GM18951 (cell line): ENCODE measurements around the gene GATA3.
A peak's percentile ranks its signal among the peaks of the same experiment; 100 is the strongest.

ENCODE experiments used
- POLR2A ChIP-seq: IDR thresholded peaks from 4 replicates; pipeline ENCODE4 v1.6.1; 2011; ENCODE audit warnings: mild to moderate bottlenecking; ENCODE audit not compliant: insufficient read length, insufficient read depth; ENCODE audit errors: extremely low read depth
- in situ Hi-C: fragments of 300-500 bp; cut with MboI; formaldehyde crosslinking; loops from one replicate; pipeline ENCODE4 v1.12.0; 2022; ENCODE audit warnings: low sequenced_read_pairs, mixed read lengths, inconsistent platforms; ENCODE audit not compliant: unreplicated experiment

The GATA3 gene

DNA sequence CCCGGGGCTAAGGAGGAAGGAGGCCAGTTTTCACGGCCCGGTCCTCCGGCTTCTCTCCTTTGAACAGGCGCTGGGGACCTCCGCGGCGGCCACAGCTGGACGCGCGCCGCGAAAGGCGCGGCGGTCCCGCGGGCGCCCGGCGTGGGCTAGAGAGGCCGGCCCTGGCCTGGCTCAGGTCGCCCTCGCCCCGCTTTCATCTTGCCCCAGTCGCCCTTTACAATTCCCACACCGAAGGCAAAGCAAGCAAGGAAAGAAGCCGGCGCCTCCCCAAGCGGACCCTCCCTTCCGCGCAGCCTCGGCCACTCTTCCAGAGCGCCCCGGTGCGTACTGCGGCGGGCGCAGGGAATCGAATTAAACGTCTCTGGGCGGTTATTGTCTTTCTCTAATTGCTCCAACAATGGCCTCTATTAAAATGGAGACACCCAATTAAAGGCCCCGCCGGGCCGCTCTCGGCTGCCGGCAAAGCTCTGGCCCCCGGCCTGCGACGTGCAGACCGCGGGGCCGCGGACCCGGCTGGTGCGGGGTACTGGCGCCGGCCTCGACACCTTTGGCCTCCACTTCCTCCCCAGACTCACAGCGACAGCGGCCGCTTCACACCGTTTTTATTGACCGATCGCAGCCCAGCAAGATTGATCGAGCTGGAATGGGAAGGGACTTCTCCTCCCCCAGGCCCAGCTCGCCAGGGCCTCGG lies 4.5 kb upstream of the GATA3 start:
- TF ChIP-seq POLR2A = no peak

DNA sequence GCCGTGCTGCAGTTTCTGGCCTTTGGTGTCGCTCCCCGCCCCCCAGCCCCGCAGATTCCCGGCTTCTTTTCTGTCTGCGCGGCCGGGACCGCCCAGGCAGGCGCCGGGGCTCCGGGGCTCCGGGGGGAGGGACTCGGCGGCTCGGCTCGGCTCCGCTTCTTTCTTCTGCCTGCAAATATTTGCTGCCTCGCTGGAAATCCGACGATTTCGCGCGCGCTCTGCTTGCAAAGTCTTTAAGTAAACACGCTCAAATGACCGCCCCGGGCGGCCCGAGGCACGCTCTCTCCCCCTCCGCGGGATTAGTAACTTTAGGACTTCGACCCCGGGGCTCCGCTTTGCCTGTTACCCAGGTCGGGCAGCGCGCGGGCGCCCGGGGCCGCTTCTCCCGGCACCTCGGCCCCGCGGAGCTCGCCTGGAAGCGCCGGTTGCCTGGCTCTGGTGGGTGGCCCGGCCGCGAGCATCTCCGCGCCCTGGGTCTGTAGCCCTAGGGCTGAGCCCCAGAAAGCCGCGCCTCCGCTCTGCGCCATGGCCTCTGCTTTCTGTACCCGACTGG lies 3.9 kb upstream of the GATA3 start:
- in situ Hi-C loops = no loop called here

More for the DNA sequence above, 4.5 kb upstream of the GATA3 start:
- in situ Hi-C loops = loop anchor here (25.0 kb wide), 2 partner anchors 1162 to 1262 kb away; no protein-coding TSS in a partner anchor

DNA sequence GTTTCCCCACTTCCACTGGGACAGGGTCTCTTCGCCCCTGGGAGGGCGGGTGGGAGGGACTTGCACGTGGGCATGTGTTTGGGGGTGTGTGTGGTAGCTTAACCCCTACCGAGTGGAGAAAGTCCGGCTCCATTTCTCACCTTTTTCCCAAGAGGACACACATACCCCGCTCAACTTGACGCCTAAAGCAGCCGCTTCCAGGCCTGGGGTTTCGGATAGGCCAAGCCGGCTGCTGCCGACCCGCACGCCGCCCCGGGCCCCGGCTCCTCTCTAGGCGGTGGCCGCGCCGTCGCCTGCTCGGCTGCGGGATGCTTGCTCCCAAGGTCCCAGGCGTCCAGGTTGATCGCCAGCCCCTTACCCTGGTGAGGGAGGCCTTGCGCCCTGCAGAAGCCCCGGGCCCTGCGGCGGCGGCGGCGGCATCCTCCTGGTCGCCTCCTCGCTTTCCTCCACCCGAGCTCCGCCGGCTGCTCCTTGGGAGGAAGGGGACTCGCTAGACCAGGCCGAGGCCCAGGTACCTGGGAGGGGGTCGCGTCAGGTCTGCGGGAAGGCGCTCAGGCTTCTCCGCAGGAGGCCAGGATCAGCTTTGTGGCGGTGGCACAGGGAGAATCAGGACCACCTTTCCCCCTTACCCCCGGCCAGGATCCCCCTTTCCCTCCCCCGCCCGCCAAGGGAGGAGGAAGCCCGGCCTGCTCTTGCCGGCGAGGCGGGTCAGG lies 3.2 kb upstream of the GATA3 start:
- in situ Hi-C loops = no loop called here
- no peak for TF ChIP-seq POLR2A

More for the DNA sequence above, 3.9 kb upstream of the GATA3 start:
- no peak for TF ChIP-seq POLR2A

DNA sequence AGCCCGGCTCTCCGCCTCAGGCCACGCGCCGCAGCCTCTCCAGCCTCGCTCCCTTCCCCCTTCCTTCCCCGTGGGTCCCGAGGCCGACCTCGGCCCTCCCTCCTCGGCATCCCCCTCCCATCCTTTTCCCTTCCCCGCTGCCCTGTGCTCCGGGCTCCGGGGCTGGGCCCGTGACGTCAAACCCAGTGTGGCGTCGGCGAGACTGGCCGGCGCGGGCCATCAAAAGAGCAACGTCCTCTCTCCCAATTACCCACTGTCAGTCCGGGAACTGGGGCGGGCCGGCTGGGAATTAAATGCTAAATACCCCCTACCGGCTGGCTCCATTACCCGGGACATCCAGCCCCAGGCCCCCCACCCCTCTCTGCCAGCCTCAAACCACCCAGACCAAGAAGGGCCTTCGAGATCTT lies 2.6 kb upstream of the GATA3 start:
- in situ Hi-C loops = no loop called here
- no peak for TF ChIP-seq POLR2A

DNA sequence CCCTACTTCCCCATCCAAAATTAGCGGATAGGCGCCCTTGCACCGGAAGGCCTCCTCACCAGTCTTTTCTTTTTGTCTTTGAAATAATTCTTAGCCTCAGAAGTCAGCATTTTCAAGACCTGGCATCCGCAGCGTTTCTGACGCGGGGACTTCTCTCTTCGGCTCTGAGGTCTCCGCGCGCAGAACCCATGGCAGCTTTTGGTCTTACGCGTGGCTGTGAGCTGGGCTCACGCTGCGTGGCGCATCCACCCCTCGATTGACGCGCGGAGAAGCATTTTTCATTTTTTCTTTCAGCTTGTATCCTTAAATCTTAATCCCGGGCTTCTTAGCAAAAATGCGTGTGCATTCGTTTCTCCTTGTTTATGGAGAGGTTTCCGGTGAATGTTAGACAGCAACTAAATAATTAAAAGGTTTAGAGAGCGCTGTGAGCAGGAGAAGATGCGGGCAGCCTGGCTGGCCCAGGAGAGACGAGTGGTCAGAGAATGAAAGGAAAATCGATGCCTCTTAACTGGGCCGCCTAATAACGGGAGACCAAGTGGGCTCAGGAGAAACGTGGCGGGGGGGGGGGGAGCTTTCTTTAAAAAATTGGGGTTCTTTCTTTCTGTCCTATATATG lies 2.0 kb upstream of the GATA3 start:
- in situ Hi-C loops = no loop called here
- no peak for TF ChIP-seq POLR2A

DNA sequence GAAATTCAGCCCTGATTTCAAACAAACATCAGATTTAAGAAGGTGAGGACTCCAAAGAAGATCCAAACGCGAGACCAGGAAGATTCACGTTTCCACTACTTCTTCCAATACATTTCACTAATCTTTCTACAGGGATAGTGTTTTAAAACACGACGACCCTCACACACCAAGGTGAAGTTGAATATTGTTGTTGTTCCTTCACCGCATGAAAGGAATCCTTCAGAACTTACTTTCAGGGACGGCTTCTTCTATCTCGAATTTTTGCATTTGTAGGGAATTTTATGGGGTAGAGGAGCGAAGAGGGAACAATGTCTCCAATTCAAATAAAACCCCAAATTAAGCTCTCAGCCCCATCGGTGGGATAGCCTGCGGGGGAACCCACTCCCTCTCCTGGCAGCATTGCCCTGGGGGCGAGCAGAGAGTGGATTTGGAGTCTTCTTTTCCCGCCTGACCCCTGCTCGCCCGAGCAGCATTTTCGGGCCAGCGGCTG lies 1.5 kb upstream of the GATA3 start:
- in situ Hi-C loops = no loop called here
- no peak for TF ChIP-seq POLR2A

DNA sequence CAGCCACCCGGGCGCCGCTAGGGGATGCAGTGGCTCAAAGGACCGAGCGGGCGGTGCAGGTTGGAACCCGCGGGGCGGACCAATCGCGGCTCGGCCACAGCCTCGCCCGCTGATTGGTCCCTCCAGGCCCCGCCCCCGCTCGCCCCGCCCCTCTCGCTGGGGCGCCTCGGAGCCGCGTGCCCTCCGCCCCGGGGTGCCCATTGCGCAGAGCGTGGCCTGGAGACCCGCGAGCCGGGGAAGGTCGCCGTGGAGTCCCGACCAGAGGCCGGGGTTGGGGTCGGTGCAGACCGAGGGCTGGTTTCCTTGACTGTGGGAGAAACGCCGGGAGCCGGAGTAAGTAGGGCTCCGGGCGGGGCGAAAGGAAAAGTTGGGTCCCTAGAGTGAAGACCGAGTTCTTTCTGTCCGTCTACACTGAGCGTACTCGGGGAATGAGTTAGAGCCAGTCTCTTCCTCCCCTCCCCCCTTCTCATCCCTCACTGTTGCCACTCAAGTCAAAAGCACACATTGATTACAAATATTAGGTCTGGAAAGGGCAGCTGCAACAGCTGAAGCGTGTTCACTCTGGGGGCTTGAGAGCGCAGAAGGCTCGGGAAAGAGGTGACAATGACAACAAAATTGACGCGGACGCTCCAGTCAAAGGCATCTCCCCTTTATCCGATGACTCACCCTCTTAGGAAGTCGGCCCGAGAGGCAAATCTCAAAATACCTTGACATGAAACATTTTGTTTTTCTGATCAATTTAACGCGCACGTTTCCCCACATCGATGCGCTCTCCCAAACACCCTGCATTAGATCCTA lies 843 bp upstream of the GATA3 start:
- TF ChIP-seq POLR2A = peak; percentile 72
- in situ Hi-C loops = no loop called here

DNA sequence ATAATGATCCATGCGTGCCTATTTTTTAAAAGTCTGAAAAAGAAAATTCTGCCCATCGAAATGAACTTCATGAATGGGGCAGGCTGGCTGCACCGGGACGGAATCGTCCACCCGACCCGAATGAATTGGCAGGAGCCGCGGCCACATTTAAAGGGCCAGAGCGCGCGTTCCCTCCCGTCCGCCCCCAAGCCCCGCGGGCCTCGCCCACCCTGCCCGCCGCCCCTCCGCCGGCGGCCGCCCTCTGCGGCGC lies 319 bp upstream of the GATA3 start:
- TF ChIP-seq POLR2A = no peak
- in situ Hi-C loops = no loop called here

DNA sequence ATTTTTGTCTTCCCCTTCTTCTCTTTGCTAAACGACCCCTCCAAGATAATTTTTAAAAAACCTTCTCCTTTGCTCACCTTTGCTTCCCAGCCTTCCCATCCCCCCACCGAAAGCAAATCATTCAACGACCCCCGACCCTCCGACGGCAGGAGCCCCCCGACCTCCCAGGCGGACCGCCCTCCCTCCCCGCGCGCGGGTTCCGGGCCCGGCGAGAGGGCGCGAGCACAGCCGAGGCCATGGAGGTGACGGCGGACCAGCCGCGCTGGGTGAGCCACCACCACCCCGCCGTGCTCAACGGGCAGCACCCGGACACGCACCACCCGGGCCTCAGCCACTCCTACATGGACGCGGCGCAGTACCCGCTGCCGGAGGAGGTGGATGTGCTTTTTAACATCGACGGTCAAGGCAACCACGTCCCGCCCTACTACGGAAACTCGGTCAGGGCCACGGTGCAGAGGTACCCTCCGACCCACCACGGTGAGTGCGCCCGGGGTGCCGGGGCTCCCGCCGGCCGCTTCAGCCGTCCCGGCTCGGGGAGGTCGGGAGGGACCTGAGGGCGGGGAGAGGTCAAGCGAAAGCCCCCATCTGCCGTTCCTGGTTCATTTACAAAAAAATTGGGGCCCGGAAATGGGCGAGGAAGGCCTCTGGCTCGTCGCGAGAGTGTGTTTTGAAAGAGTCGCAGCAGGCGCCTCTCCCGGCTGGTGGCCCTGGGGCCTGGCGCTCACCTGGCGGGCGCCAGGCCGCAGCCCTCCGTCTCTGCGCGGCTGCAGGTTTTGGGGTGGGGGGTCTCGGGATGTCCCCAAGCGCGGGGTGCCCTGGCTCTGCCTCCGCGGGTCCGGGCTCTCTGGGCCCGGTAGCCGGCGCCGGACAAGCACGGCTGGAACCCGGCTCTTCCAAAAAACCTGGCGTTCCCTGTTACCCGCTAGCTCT lies 1.2 kb downstream of the GATA3 start:
- in situ Hi-C loops = no loop called here
- peak; percentile 43 for TF ChIP-seq POLR2A

DNA sequence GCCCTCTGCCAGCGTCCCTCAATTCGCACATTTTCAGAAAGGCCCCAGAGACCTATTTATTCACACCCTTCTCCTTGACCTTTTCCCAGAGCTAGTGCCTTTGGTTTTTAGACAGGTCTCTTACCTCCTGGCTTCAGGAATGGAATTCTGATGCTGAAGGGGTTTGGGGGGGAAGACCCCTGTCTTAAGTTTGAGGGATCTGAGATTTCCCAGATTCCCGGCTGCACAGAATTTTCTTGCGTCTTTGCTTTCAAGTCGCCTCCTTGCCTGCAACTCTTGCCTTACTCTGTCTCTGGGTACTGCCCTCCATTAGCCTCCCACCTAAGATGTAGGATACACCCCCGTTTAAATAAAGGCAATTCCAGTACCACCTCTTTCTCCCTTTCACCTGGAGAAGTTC lies 1.9 kb downstream of the GATA3 start:
- TF ChIP-seq POLR2A = no peak
- in situ Hi-C loops = no loop called here

DNA sequence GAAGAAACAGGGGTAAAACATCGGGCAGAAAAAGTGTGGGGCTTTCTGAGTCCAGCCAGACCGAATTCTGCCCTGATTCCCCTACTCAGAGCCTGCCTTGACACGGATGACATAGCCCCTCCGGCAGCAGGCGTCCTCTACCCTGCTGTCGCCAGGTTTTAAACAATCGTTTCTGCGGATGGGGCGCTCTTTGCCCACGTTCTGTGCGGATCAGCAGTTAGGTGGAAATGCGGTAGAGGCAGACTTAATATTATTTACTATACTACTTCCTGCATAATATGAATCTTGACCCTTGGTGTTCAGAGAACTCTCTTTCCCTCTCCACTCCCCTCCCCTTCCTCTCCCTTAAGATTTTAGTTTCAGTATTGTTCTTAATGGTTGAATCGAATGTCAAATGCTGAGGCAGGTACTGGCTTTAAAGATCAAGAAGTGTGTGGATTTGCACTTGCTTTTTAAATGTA lies 2.4 kb downstream of the GATA3 start:
- TF ChIP-seq POLR2A = peak; percentile 57
- in situ Hi-C loops = no loop called here
